Suprapubic skin (tissue), 4 donors: Measurements from ENCODE around the gene ANKRD13D. TPM values are rescaled to one million over a fixed set of nuclear protein-coding genes. Genes with fewer than 3 reads are reported as not detected.

Experiments
- DNase-seq, 2 donors: peaks; one replicate each; pipeline ENCODE4 v3.0.0-alpha.2; 2019; ENCODE audit warnings: low spot score in 2 of 2
- H3K27ac ChIP-seq: fragments of 200-600 bp; sonication (generic); one replicate; pipeline ENCODE4 v1.5.1; 2019
- H3K27me3 ChIP-seq: fragments of 200-600 bp; sonication (generic); one replicate; pipeline ENCODE4 v1.5.1; 2019
- H3K36me3 ChIP-seq: fragments of 200-600 bp; sonication (generic); one replicate; pipeline ENCODE4 v1.5.1; 2019
- H3K4me1 ChIP-seq: fragments of 200-600 bp; sonication (generic); one replicate; pipeline ENCODE4 v1.5.1; 2019
- H3K4me3 ChIP-seq: fragments of 200-600 bp; sonication (generic); one replicate; pipeline ENCODE4 v1.5.1; 2019; ENCODE audit warnings: mild to moderate bottlenecking
- H3K9me3 ChIP-seq: fragments of 200-600 bp; sonication (generic); one replicate; pipeline ENCODE4 v1.5.1; 2019
- CTCF ChIP-seq, 2 donors: fragments of 200-600 bp in 1 of 2; fragments of 450-650 bp in 1 of 2; sonication (generic) in 1 of 2; IDR thresholded peaks; one replicate each; pipeline ENCODE4 v1.5.1; 2016 to 2019; ENCODE audit warnings: antibody characterized with exemption in 2 of 2, mild to moderate bottlenecking in 1 of 2, moderate library complexity in 1 of 2
- EP300 ChIP-seq: sonication (generic); formaldehyde crosslinking; IDR thresholded peaks from one replicate; pipeline ENCODE4 v1.6.1; 2017; ENCODE audit warnings: antibody characterized with exemption
- POLR2A ChIP-seq, 2 donors: fragments of 450-650 bp; IDR thresholded peaks; one replicate each; pipeline ENCODE4 v1.6.1; 2017; ENCODE audit warnings: antibody characterized with exemption in 2 of 2, mild to moderate bottlenecking in 2 of 2, moderate library complexity in 2 of 2
- POLR2AphosphoS5 ChIP-seq, 3 donors: sonication (generic); formaldehyde crosslinking; IDR thresholded peaks; one replicate each; pipeline ENCODE4 v1.6.1; 2017; ENCODE audit warnings: antibody characterized with exemption in 3 of 3
- WGBS: methylation state at CpG from one replicate; pipeline ENCODE4 v1.1.5; 2018; 5-methylcytosine and 5-hydroxymethylcytosine counted together
- total RNA-seq, 4 donors: library from RNA; depleted of rRNA; stranded (reverse); fragments of >200 nt; gene quantifications; one replicate each; pipeline ENCODE4 v1.1.0, GENCODE V29; 2016

ANKRD13D gene
- total RNA-seq, 4 donors from 2014 or later = 55.7 to 154 (median 77.2) TPM

DNA sequence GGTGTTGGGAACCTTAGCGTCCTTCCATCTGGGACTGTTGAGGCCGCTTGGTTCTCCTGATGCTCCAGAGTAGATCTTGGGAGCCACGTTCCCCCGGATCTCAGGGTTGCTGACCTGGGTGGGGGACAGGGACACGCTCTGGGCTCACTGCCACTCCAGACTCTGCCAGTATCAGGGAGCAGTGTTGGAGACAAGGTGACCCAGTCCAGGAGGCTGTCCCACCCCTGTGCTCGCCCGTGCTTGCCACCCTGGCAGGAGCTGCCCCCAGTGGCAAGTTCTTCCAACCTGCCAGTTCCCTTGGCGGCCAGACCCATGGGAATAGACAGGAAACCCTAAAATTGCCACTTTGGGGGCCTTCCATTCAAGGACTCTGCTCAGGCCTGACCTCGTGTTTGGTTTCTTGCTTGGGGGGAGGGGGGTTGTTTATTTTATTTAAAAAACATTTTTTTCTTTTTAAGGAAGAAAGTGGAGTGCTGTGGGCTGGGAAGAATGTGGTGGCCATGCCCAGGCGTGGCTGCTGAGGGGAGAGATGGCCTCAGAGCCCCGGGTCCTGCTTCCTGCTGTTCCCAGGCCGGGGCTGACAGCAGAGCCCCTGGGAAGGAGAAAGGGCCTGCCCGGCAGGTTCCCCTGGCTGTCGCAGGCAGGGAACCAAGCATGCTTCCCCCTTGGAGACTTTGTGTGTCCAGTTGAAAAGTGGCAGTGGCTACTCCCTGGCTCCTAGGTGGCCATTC, 15.7 kb upstream of the ANKRD13D start:
- DNase-seq = peak in 1 of 2 donors; percentile 65
- 33% methylated on average over 12 of the region's 14 CpGs for WGBS
- TF ChIP-seq CTCF (IDR thresholded peaks at IDR 0.05) (no peak), POLR2A (IDR thresholded peaks at IDR 0.05) (no peak), POLR2AphosphoS5 (IDR thresholded peaks at IDR 0.05) (no peak), EP300 (no peak)

DNA sequence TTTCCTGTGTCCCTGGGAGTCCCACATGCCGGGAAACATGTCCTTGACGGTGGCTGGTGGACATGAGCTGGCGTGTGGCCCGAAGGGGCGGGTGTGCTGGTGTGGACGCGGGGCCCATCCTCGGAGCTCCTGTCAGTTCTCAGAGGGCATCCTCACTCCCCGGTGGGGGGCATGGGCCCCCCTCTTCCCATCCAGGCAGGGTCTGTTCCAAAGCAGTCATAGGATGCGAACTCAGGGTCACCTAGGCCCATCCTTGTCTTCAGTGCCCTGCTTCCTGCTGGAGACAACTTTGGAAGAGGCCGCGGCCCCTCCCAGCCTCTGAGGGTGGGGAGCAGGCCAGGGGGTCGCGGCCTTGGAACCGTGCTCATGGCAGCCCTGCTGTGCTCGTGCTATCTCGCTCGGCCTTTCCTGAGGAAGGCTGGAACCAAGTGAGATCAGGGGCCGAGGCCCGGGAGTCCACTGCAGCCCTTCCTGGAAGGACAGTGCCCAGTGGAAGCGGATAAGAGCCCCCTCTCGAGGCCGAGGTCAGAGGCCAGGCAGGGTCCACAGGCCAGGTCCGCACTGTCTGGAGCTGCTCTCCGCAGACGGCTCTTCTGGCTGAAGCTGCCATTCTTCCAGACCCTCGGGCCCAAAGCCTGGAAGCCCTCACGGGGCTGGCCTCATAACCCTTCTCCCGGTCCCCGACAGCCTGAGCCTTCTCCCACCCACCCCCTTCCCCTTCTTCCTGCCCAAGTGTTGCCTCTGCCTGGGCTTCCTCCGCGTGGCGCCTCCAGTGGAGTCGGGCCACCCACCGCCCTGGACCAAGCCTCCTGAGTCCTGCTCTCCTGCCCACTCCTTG, 14.1 kb upstream of the ANKRD13D start:
- 65% methylated on average over 22 of the region's 35 CpGs for WGBS
- TF ChIP-seq EP300 = no peak
- TF ChIP-seq POLR2AphosphoS5 (IDR thresholded peaks at IDR 0.05) = no peak
- TF ChIP-seq POLR2A (IDR thresholded peaks at IDR 0.05) = no peak
- no peak for TF ChIP-seq CTCF (IDR thresholded peaks at IDR 0.05)
- H3K4me1 ChIP-seq = peaks cover 94% of the 10 kb centered on the region
- peak overlapping the region; percentile 91 for H3K27ac ChIP-seq
- no peaks in the 10 kb centered on the region for H3K27me3 ChIP-seq
- peak in 1 of 2 donors; percentile 66 for DNase-seq
- H3K4me3 ChIP-seq = no peak overlapping the region
- peaks cover 13% of the 10 kb centered on the region for H3K36me3 ChIP-seq
- H3K9me3 ChIP-seq = no peaks in the 10 kb centered on the region

More for the DNA sequence above, 15.7 kb upstream of the ANKRD13D start:
- Histone ChIP-seq H3K9me3 (no peaks in the 10 kb centered on the region), H3K4me3 (no peak overlapping the region), H3K4me1 (peaks cover 100% of the 10 kb centered on the region), H3K36me3 (no peaks in the 10 kb centered on the region), H3K27ac (peak overlapping the region; percentile 21), H3K27me3 (no peaks in the 10 kb centered on the region)

DNA sequence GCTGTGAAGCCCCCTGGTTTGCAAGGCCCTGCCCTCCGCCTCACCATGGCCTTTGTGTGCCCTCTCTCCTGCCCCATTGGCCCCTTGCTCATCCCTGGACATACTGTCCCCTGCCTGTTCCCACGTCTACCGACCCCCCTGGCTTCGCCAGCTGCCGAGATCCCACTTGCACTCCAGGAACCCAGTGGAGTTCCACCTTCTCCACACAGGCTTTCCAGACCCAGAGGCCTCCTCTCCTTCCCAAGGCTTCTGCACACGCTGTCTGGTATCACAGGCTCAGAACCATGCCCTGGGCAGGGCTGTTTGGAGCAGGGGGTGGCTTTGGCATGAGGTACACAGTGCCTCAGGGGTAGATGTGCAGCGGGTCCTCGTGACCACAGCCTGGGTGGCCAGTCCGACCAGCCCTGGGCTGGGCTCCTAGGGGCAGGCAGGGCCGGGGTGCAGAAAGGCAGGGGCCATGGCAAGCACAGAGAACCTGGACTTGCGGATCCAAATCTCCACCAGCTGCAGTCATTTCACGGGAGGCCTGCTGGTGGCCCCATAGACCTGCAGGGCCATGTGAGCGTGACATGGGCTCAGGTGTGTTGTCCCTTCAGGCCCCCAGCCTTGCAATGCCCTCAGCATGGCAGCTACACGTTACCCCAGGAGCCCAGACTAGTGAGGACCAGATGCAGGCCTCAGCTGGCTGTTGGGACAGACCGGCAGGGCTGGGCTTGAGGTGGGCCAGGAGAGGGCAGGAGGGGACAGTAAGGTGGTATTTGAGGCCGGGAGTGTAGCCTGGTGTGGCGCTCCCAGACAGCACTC, 13.3 kb upstream of the ANKRD13D start:
- Histone ChIP-seq H3K27ac (peak overlapping the region; percentile 91), H3K36me3 (peaks cover 21% of the 10 kb centered on the region), H3K27me3 (no peaks in the 10 kb centered on the region), H3K4me1 (peaks cover 85% of the 10 kb centered on the region), H3K9me3 (no peaks in the 10 kb centered on the region), H3K4me3 (no peak overlapping the region)
- peak in 1 of 2 donors; percentile 57 for DNase-seq
- TF ChIP-seq CTCF (IDR thresholded peaks at IDR 0.05) (no peak), EP300 (no peak), POLR2A (IDR thresholded peaks at IDR 0.05) (no peak), POLR2AphosphoS5 (IDR thresholded peaks at IDR 0.05) (no peak)
- WGBS = 83% methylated on average over 11 of the region's 17 CpGs

DNA sequence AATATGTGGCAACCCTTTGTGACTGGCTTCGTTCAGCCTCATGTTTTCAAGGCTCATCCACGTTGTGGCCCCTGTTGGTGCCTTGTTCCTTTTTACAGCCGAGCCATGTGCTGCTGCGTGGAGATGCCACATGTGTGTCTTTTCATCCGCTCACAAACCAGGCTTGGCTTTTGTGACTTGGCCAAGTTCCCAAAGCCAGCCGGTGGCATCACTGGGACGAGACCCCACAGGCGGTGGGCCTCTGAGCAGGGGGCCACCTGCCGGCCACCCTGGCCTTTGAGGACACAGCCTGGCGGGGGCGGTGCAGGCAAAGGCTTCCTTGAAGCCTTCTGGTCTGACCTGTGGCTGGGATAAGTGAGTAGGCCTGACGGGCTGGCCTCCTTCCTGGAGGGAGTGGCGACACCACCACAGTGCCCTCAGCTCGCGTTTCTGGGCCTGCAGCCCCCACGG, 12.3 kb upstream of the ANKRD13D start:
- peak overlapping the region; percentile 42 for H3K4me3 ChIP-seq
- WGBS = 17% methylated on average over 2 of the region's 16 CpGs
- DNase-seq = peak in 1 of 2 donors; percentile 71
- peak overlapping the region; percentile 91 for H3K27ac ChIP-seq
- TF ChIP-seq CTCF (IDR thresholded peaks at IDR 0.05) (peak in 1 of 2 donors; percentile 15), POLR2A (IDR thresholded peaks at IDR 0.05) (no peak), POLR2AphosphoS5 (IDR thresholded peaks at IDR 0.05) (no peak), EP300 (no peak)
- H3K27me3 ChIP-seq = no peaks in the 10 kb centered on the region
- no peaks in the 10 kb centered on the region for H3K9me3 ChIP-seq
- H3K36me3 ChIP-seq = peaks cover 31% of the 10 kb centered on the region
- H3K4me1 ChIP-seq = peaks cover 75% of the 10 kb centered on the region
